HFFc6 (cell line): Measurements from ENCODE around the gene SMIM45. TPM values are rescaled to one million over a fixed set of nuclear protein-coding genes. Genes with fewer than 3 reads are reported as not detected.

Experiments used
- DNase-seq: peaks from one replicate; pipeline ENCODE4 v3.0.0-alpha.2; 2018
- H3K27ac Mint-ChIP-seq: 2 replicates; pipeline ENCODE4 v1.8.0; 2020; ENCODE audit warnings: mild to moderate bottlenecking, mixed read lengths
- H3K27me3 Mint-ChIP-seq: 2 replicates; pipeline ENCODE4 v1.8.0; 2021; ENCODE audit warnings: mild to moderate bottlenecking, moderate library complexity, mixed read lengths; ENCODE audit not compliant: insufficient read depth
- H3K36me3 Mint-ChIP-seq: 2 replicates; pipeline ENCODE4 v1.8.0; 2021; ENCODE audit warnings: low read depth, mixed read lengths
- H3K4me1 Mint-ChIP-seq: 2 replicates; pipeline ENCODE4 v1.8.0; 2020; ENCODE audit warnings: low read depth, mixed read lengths
- H3K4me3 Mint-ChIP-seq: 2 replicates; pipeline ENCODE4 v1.8.0; 2020; ENCODE audit warnings: mild to moderate bottlenecking, moderate library complexity, mixed read lengths
- H3K9me3 Mint-ChIP-seq: 2 replicates; pipeline ENCODE4 v1.8.0; 2020; ENCODE audit warnings: mild to moderate bottlenecking, mixed read lengths
- total RNA-seq, 6 experiments: library from RNA; stranded (reverse); fragmentation: NEBNext Ultra II Directional; extraction: Animal tissue kit (Norgen Biotek cat#: 25700); gene quantifications; 2 replicates in 1 of 6; 3 replicates in 5 of 6; pipeline ENCODE4 v1.2.3, GENCODE V29; 2021
- TF ChIP-seq, protein P1 (sequence below): fragments of 200-600 bp; sonication (generic); IDR thresholded peaks from 2 replicates; pipeline ENCODE4 v1.5.0; 2021; ENCODE audit warnings: antibody characterized with exemption, mild to moderate bottlenecking

SMIM45 gene

DNA sequence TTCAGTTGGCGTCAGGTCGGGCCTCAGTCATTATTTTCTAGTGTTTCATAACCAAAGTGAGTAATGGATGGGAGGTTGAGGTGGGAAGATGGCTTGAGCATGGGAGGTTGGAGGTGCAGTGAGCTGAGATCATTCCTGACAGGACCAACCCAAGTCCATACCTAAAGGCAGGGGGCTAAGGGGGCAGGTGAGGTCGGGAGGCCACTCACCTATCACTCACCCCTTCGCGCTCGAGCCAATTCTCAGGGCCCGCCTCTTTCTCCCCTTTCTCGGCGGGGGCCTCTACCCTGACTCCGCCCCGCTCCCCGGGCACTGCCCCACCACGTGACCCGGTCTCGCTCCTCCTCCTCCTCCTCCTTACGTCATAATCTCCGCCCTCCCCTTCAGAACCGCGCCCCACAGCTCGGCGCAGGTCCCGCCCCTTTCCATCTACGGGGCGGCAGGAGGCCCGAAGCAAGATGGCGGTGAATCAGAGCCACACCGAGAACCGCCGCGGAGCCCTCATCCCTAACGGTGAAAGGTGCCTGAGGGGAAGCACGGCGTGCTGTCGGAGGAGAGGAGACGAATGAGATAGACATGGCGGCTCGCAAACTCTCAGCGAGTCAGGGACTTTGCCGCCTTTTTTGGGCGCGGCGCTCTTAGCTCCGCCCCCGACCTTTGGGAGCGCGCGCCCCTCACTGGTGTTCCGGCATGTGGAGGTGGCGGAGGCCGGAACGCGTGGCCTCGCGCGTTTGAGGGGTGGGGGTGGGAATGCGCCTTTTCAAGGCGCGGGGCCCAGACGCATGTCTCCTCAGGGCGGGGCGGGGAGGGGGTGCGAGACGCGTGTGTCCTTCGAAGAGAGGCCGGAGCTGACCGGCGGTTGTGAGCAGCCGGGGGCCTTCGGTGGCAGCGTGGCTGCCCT lies 46.7 kb downstream of the SMIM45 start, which contains the start of gene WBP2NL:
Gene WBP2NL, plus strand, starts transcription at position 428 of the 901 bp plus-strand sequence. Its CDS starts 31 bp downstream, at position 459.
- no peaks in the 10 kb centered on the region for H3K9me3 Mint-ChIP-seq
- TF ChIP-seq, protein P1, sequence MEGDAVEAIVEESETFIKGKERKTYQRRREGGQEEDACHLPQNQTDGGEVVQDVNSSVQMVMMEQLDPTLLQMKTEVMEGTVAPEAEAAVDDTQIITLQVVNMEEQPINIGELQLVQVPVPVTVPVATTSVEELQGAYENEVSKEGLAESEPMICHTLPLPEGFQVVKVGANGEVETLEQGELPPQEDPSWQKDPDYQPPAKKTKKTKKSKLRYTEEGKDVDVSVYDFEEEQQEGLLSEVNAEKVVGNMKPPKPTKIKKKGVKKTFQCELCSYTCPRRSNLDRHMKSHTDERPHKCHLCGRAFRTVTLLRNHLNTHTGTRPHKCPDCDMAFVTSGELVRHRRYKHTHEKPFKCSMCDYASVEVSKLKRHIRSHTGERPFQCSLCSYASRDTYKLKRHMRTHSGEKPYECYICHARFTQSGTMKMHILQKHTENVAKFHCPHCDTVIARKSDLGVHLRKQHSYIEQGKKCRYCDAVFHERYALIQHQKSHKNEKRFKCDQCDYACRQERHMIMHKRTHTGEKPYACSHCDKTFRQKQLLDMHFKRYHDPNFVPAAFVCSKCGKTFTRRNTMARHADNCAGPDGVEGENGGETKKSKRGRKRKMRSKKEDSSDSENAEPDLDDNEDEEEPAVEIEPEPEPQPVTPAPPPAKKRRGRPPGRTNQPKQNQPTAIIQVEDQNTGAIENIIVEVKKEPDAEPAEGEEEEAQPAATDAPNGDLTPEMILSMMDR = no peak
- H3K36me3 Mint-ChIP-seq = no peaks in the 10 kb centered on the region
- 0 out of 2 replicates have a peak, but pooled peaks cover 5% of the 10 kb centered on the region for H3K4me1 Mint-ChIP-seq
- H3K4me3 Mint-ChIP-seq = no peak within 1 kb of the TSS; the same call in 1 of the 2 replicates
- H3K27me3 Mint-ChIP-seq = peaks cover 27% of the 10 kb centered on the region
- no peak within 1 kb of the TSS for H3K27ac Mint-ChIP-seq
- DNase-seq = no peak

DNA sequence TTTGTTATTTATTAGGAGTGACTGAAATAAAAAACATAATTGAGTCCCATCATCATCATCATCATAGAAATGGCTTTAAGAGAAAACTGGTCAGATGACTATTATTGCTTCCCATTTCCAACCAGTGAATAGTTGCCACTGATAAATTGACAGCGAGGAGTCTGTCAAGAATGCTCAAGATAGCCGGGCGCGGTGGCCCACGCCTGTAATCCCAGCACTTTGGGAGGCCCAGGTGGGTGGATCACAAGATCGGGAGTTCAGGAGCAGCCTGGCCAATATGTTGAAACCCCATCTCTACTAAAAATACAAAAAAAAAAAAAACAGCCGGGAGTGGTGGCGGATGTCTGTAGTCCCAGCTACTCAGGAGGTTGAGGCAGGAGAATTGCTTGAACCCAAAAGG lies 48.5 kb downstream of the SMIM45 start:
- no peak overlapping the region for H3K27ac Mint-ChIP-seq
- H3K4me3 Mint-ChIP-seq = no peak overlapping the region
- peaks cover 1% of the 10 kb centered on the region; the same call in 1 of the 2 replicates for H3K9me3 Mint-ChIP-seq
- TF ChIP-seq, protein P1 = no peak
- H3K36me3 Mint-ChIP-seq = no peaks in the 10 kb centered on the region
- no peak for DNase-seq
- H3K27me3 Mint-ChIP-seq = peaks cover 24% of the 10 kb centered on the region
- 0 out of 2 replicates have a peak, but pooled peaks cover 5% of the 10 kb centered on the region for H3K4me1 Mint-ChIP-seq

DNA sequence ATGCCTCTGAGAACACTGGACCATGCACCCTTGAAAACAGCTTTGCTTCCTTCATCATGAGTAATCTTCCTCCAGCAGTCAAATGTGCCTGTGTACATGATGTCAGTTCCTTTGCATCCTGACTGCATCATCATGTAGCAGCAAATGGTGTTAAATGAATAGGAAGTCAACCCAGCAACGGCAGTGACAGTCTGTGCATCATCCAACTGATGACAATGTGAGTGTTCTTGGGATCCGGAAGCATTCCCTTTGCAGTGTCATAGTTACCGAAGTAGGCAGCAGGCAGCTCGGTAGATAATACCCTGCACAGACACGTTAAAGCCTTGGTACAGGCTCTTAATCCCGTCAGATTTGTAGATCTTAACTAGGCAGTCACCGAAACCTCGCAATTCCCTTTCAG lies 49.2 kb downstream of the SMIM45 start:
- H3K9me3 Mint-ChIP-seq = peaks cover 4% of the 10 kb centered on the region; the same call in 1 of the 2 replicates
- H3K27me3 Mint-ChIP-seq = peaks cover 21% of the 10 kb centered on the region
- no peak overlapping the region for H3K4me3 Mint-ChIP-seq
- peak; percentile 6 for DNase-seq
- TF ChIP-seq, protein P1 = no peak
- no peaks in the 10 kb centered on the region for H3K36me3 Mint-ChIP-seq
- H3K27ac Mint-ChIP-seq = no peak overlapping the region
- 0 out of 2 replicates have a peak, but pooled peaks cover 5% of the 10 kb centered on the region for H3K4me1 Mint-ChIP-seq

DNA sequence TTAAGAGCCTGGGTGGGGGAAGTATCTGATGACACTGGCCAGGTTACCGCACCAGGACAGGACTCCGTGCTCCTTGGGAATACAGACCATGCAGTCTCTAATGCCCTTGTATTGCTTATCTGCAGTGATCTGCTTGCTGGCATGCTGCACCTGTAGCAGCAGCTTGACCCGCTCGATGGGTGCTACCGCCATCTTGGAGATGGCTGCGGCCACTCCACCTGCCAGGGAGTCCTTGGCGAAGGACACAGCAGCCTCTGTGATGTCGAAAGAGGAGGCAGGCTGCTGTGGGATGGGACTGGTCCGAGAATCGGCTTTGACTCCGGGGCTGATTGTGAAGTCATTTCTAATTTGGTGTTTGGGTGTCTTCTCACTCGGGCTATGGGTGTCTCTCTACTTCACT lies 49.8 kb downstream of the SMIM45 start:
- 0 out of 2 replicates have a peak, but pooled peaks cover 5% of the 10 kb centered on the region for H3K4me1 Mint-ChIP-seq
- TF ChIP-seq, protein P1 = no peak
- DNase-seq = no peak
- H3K36me3 Mint-ChIP-seq = no peaks in the 10 kb centered on the region
- H3K9me3 Mint-ChIP-seq = peaks cover 4% of the 10 kb centered on the region; the same call in 1 of the 2 replicates
- H3K27me3 Mint-ChIP-seq = peaks cover 18% of the 10 kb centered on the region
- H3K4me3 Mint-ChIP-seq = no peak overlapping the region
- H3K27ac Mint-ChIP-seq = no peak overlapping the region

DNA sequence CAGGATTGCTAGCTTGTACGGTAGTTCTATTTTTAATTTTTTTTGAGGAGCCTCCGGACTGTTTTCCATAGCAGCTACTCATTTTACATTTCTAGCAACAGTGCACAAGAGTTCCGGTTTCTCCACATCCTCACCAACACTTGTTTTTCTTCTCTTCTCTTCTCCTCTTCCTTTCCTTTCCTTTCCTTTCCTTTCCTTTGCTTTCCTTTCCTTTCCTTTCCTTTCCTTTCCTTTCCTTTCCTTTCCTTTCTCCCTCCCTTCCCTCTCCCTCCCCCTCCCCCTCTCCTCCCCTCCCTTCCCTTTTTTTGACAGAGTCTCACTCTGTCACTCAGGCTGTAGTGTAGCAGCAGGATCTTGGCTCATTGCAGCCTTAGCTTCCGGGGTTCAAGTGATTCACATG lies 56.0 kb downstream of the SMIM45 start:
- Mint-ChIP-seq H3K4me3 (no peak overlapping the region), H3K36me3 (peaks cover 9% of the 10 kb centered on the region), H3K27me3 (peaks cover 12% of the 10 kb centered on the region), H3K4me1 (no peaks in the 10 kb centered on the region), H3K27ac (no peak overlapping the region), H3K9me3 (peaks cover 30% of the 10 kb centered on the region)
- DNase-seq = no peak
- TF ChIP-seq, protein P1 = no peak

Other genes starting within 250 kb of the SMIM45 start
- 10 to 100 TPM in 2 of 6 experiments, 1 to 10 TPM in 4; 8.9 to 10.4 (median 9.1) TPM for gene CCDC134, start 151.5 kb upstream of the SMIM45 start, total RNA-seq
- gene SREBF2, start 119.0 kb upstream of the SMIM45 start, total RNA-seq = 10 to 100 TPM; 29.3 to 42.1 (median 37.6) TPM
- gene SHISA8, start 37.1 kb upstream of the SMIM45 start, total RNA-seq = not detected
- gene TNFRSF13C, start 25.3 kb upstream of the SMIM45 start, total RNA-seq = under 1 TPM; 0.05 to 0.32 (median 0.25) TPM
- 10 to 100 TPM; 15.6 to 29.4 (median 26.3) TPM for gene CENPM, start 5.0 kb upstream of the SMIM45 start, total RNA-seq
- under 1 TPM in 2 of 6 experiments, not detected in 4; 0.05 to 0.17 TPM for gene SEPTIN3, start 17.3 kb downstream of the SMIM45 start, total RNA-seq
- gene WBP2NL, start 46.6 kb downstream of the SMIM45 start, total RNA-seq = not detected
- 10 to 100 TPM; 19.5 to 24.4 (median 21.7) TPM for gene NAGA, start 118.7 kb downstream of the SMIM45 start, total RNA-seq
- gene PHETA2, start 122.1 kb downstream of the SMIM45 start, total RNA-seq = 10 to 100 TPM in 2 of 6 experiments, 1 to 10 TPM in 4; 7.4 to 12.5 (median 7.6) TPM
- 10 to 100 TPM; 46.8 to 55.4 (median 51.7) TPM for gene SMDT1, start 127.5 kb downstream of the SMIM45 start, total RNA-seq
- gene NDUFA6, start 138.6 kb downstream of the SMIM45 start, total RNA-seq = 10 to 100 TPM; 69.6 to 90.2 (median 81.9) TPM
- under 1 TPM in 5 of 6 experiments, not detected in 1; 0.13 to 0.35 (median 0.17) TPM for gene CYP2D6, start 178.7 kb downstream of the SMIM45 start, total RNA-seq